Erythroblast (primary cell): Measurements from ENCODE around the gene POLR2H.

Source experiments
- GATA1 ChIP-seq: IDR thresholded peaks from 2 replicates; pipeline ENCODE4 v1.6.1; 2011; ENCODE audit warnings: low read depth, mild to moderate bottlenecking, control low read depth, low read length, moderate library complexity
- POLR2A ChIP-seq: IDR thresholded peaks from 2 replicates; pipeline ENCODE4 v1.6.1; 2011; ENCODE audit warnings: mild to moderate bottlenecking, low read length

- TF ChIP-seq POLR2A: no peak
- TF ChIP-seq GATA1: no peak
Observed at GRCh38 chr3:184389935-184390528, 28.5 kb downstream of the POLR2H start.
